Loucy (cell line): ENCODE data around the gene GPR37.

Experiments
- CTCF ChIP-seq: fragments of 200-600 bp; sonication (generic); conservative IDR thresholded peaks from 2 replicates; pipeline ENCODE4 v1.5.1; 2014; ENCODE audit warnings: mild to moderate bottlenecking, antibody characterized with exemption, low read length
- EZH2phosphoT487 ChIP-seq: fragments of 200-600 bp; IDR thresholded peaks from 2 replicates; pipeline ENCODE4 v1.6.1; 2018; ENCODE audit warnings: antibody characterized with exemption, mild to moderate bottlenecking, moderate library complexity, borderline replicate concordance

- TF ChIP-seq CTCF (no peak), EZH2phosphoT487 (no peak)
Observed at GRCh38 chr7:124762611-124763143, 2.9 kb downstream of the GPR37 start.
